NB4 (cell line): Measurements from ENCODE around the gene KIAA1328.

Source experiments
- POLR2A ChIP-seq: IDR thresholded peaks from 2 replicates; pipeline ENCODE4 v1.6.1; 2011; ENCODE audit warnings: mild to moderate bottlenecking; ENCODE audit not compliant: insufficient read length; ENCODE audit errors: extremely low read depth
- TF ChIP-seq, protein P1 (sequence below): IDR thresholded peaks from one replicate; pipeline ENCODE4 v1.5.1; 2012; ENCODE audit warnings: low read depth, low read length

DNA sequence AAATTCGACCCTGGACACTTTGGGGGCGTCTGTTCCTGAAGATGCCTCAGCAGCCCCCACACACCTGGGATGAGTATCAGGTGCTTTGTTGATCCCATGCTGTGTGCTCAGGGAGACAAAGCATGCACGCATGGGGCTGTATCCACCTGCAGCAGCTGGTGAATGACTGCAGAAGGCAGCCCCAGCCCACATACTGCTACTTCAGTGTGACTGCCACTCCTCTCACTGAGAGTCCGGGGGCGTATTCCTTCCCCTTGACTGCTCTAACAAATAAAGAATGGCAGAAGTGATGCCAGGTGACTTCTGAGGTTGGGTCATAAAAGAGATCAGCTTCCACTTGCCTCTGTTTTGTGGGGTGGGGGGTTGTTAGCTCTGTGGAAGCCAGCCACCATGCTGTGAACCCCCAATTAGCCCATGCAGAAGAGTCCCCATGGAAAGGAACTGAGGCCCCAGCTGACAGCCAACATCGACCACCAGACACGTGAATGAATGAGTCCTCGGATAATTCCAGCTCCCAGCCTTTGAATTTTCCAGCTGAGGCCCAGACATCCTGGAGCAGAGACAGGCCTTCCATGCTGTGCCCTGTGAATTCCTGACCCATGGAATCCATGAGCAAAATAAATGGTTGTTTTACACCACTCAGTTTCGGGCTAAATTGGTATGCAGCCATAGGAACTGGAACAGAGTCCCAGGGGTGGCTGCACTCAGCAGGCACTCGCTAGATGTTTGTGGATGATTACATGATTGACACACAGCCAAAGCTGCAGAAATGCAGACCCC, 447.4 kb downstream of the KIAA1328 start:
- TF ChIP-seq, protein P1, sequence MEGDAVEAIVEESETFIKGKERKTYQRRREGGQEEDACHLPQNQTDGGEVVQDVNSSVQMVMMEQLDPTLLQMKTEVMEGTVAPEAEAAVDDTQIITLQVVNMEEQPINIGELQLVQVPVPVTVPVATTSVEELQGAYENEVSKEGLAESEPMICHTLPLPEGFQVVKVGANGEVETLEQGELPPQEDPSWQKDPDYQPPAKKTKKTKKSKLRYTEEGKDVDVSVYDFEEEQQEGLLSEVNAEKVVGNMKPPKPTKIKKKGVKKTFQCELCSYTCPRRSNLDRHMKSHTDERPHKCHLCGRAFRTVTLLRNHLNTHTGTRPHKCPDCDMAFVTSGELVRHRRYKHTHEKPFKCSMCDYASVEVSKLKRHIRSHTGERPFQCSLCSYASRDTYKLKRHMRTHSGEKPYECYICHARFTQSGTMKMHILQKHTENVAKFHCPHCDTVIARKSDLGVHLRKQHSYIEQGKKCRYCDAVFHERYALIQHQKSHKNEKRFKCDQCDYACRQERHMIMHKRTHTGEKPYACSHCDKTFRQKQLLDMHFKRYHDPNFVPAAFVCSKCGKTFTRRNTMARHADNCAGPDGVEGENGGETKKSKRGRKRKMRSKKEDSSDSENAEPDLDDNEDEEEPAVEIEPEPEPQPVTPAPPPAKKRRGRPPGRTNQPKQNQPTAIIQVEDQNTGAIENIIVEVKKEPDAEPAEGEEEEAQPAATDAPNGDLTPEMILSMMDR, result no peak
- no peak for TF ChIP-seq POLR2A
